GM12878 (cell line): ENCODE results near the gene MB. TPM values are rescaled to one million over a fixed set of nuclear protein-coding genes. Genes with fewer than 3 reads are reported as not detected.

Experiments
- ATAC-seq: fragments of 200-7000 bp; cut with Tn5 transposase; 3 replicates; pipeline ENCODE4 v1.9.1; 2020; ENCODE audit warnings: mild to moderate bottlenecking, moderate library complexity
- BruUV-seq: library from RNA; stranded (reverse); fragments of 400-500 nt; replicated peaks from 2 replicates; lab custom pipeline; 2021; lab: Mats Ljungman, UMichigan
- CTCF ChIA-PET: fragments of 300-600 bp; sonication (Branson Sonifier 250); formaldehyde crosslinking; extraction: SDS; loops from one replicate; lab custom pipeline; 2021; ENCODE audit warnings: inconsistent platforms; lab: Yijun Ruan, JAX
- POLR2A ChIA-PET: fragments of 350-600 bp; formaldehyde crosslinking; extraction: SDS; loops from one replicate; lab custom pipeline; 2021; ENCODE audit warnings: inconsistent platforms; lab: Charles Lee
- RAD21 ChIA-PET: fragments of 300-600 bp; sonication (Branson Sonifier 250); formaldehyde crosslinking; loops from one replicate; lab custom pipeline; 2023; ENCODE audit warnings: antibody characterized with exemption; ENCODE audit not compliant: unreplicated experiment; lab: Charles Lee
- SMC1A ChIA-PET: fragments of 300-600 bp; sonication (Branson Sonifier 250); formaldehyde crosslinking; loops from one replicate; lab custom pipeline; 2023; ENCODE audit not compliant: unreplicated experiment, uncharacterized antibody; lab: Charles Lee
- DNase-seq: peaks from one replicate; pipeline ENCODE4 v3.0.0-alpha.2; 2011; ENCODE audit warnings: low read depth, low spot score
- FAIRE-seq: peaks from 3 replicates; lab custom pipeline; 2011; peaks lifted over from hg19 to GRCh38; lab: Jason Lieb, UNC
- H2AFZ ChIP-seq: 2 replicates; pipeline ENCODE4 v1.6.0; 2011; ENCODE audit warnings: low read depth, low read length, control low read depth; ENCODE audit not compliant: control insufficient read depth
- H3K27ac ChIP-seq: 2 replicates; pipeline ENCODE4 v1.5.1; 2011; ENCODE audit warnings: control low read depth; ENCODE audit not compliant: control insufficient read depth, insufficient read depth
- H3K27me3 ChIP-seq, 2 experiments: replicated peaks in 1 of 2; 2 replicates each; pipeline versions ENCODE4 v1.6.0 to v1.6.1; 2011; ENCODE audit warnings: low read length in 1 of 2; ENCODE audit not compliant: control insufficient read depth in 2 of 2, insufficient read depth in 2 of 2
- H3K36me3 ChIP-seq, 2 experiments: 2 replicates each; pipeline ENCODE4 v1.5.1; 2011; ENCODE audit warnings: low read length in 1 of 2; ENCODE audit not compliant: control insufficient read depth in 2 of 2, insufficient read depth in 2 of 2
- H3K4me1 ChIP-seq: 2 replicates; pipeline ENCODE4 v1.6.1; 2011; ENCODE audit warnings: mild to moderate bottlenecking, low read length, moderate library complexity, mixed read lengths; ENCODE audit not compliant: control insufficient read depth, insufficient read depth
- H3K4me2 ChIP-seq: 2 replicates; pipeline ENCODE4 v1.6.0; 2011; ENCODE audit warnings: control low read depth; ENCODE audit not compliant: control insufficient read depth, insufficient read depth
- H3K4me3 ChIP-seq: fragments of 200-600 bp; sonication (generic); 2 replicates; pipeline ENCODE4 v1.5.1; 2016
- H3K79me2 ChIP-seq: 2 replicates; pipeline ENCODE4 v1.6.0; 2011; ENCODE audit warnings: low read length; ENCODE audit not compliant: control insufficient read depth, insufficient read depth
- H3K9ac ChIP-seq: 2 replicates; pipeline ENCODE4 v1.8.0; 2011; ENCODE audit warnings: low read length, control low read depth, mixed read lengths; ENCODE audit not compliant: control insufficient read depth, insufficient read depth
- H3K9me3 ChIP-seq: replicated peaks from 3 replicates; pipeline ENCODE4 v1.5.1; 2011; ENCODE audit warnings: mild to moderate bottlenecking, low read length; ENCODE audit not compliant: control insufficient read depth, insufficient read depth
- H4K20me1 ChIP-seq: 2 replicates; pipeline ENCODE4 v1.6.0; 2011; ENCODE audit not compliant: control insufficient read depth, insufficient read depth
- BCLAF1 ChIP-seq: fragments of 450-650 bp; IDR thresholded peaks from 2 replicates; pipeline ENCODE4 v1.6.1; 2017; ENCODE audit warnings: antibody characterized with exemption, mild to moderate bottlenecking, moderate library complexity
- EGR1 ChIP-seq, 2 experiments: IDR thresholded peaks; 1 replicate in 1 of 2; 2 replicates in 1 of 2; pipeline ENCODE4 v1.6.1; 2011 to 2012; ENCODE audit warnings: low read depth in 2 of 2, low read length in 2 of 2, borderline replicate concordance in 1 of 2, mild to moderate bottlenecking in 1 of 2, moderate library complexity in 1 of 2
- ETV6 ChIP-seq, 2 experiments: fragments of 450-650 bp in 1 of 2; IDR thresholded peaks in 1 of 2; conservative IDR thresholded peaks in 1 of 2; 2 replicates each; pipeline ENCODE4 v1.6.1; 2014; ENCODE audit warnings: antibody characterized with exemption in 1 of 2, borderline replicate concordance in 1 of 2, low read depth in 1 of 2, mild to moderate bottlenecking in 1 of 2, moderate library complexity in 1 of 2
- GABPA ChIP-seq: IDR thresholded peaks from 2 replicates; pipeline ENCODE4 v1.6.1; 2014; ENCODE audit warnings: antibody characterized with exemption, low read depth, mild to moderate bottlenecking, inconsistent platforms
- MYC ChIP-seq: IDR thresholded peaks from 2 replicates; pipeline ENCODE4 v1.6.1; 2011; ENCODE audit warnings: mild to moderate bottlenecking, low read length, moderate library complexity, inconsistent platforms; ENCODE audit not compliant: insufficient read depth, insufficient replicate concordance, insufficient read length, severe bottlenecking
- PBX3 ChIP-seq: IDR thresholded peaks from 2 replicates; pipeline ENCODE4 v1.6.1; 2011; ENCODE audit warnings: mild to moderate bottlenecking, low read depth, low read length, moderate library complexity; ENCODE audit not compliant: insufficient replicate concordance
- SMC3 ChIP-seq: IDR thresholded peaks from 2 replicates; pipeline ENCODE4 v1.6.1; 2011; ENCODE audit warnings: low read length, improper control_type of control experiment, borderline replicate concordance
- WGBS: methylation state at CpG from one replicate; pipeline ENCODE4 v1.1.6; 2016; ENCODE audit warnings: low lambda C conversion rate; ENCODE audit not compliant: insufficient replicate concordance, insufficient coverage; ENCODE audit errors: missing lambda C conversion rate; 5-methylcytosine and 5-hydroxymethylcytosine counted together
- in situ Hi-C: fragments of 300-500 bp; cut with MboI; formaldehyde crosslinking; loops from 9 replicates; pipeline ENCODE4 v1.14.3; 2018; ENCODE audit warnings: mixed read lengths
- intact Hi-C: fragments of 100-400 bp; cut with micrococcal nuclease; formaldehyde crosslinking; loops from one replicate; pipeline ENCODE4 v1.14.2; 2022; ENCODE audit not compliant: unreplicated experiment
- polyA plus RNA-seq, 11 experiments: library from polyadenylated mRNA; depleted of rRNA in 4 of 11; unstranded in 6 of 11; stranded (reverse) in 5 of 11; fragments of >200 nt; fragmentation: Nextera tagmentation in 4 of 11; fragmentation: Illumina TruSeq in 1 of 11; extraction: Ambion mirVana in 4 of 11; extraction: Trizol in 1 of 11; gene quantifications; 1 replicate in 1 of 11; 2 replicates in 10 of 11; pipeline versions ENCODE4 v1.2.1 to v1.2.3, GENCODE V29; 2011 to 2016; ENCODE audit warnings: inconsistent platforms in 2 of 11, missing spikeins in 2 of 11, low read depth in 1 of 11
- total RNA-seq, 4 experiments: library from RNA; depleted of rRNA in 3 of 4; stranded (reverse); fragments of >200 nt in 3 of 4; fragmentation: Illumina TruSeq in 1 of 4; extraction: Trizol in 1 of 4; gene quantifications; 2 replicates each; pipeline versions ENCODE4 v1.2.1 to v1.2.3, GENCODE V29; 2013 to 2021

The MB gene
- total and polyA plus RNA-seq, 10 of the 15 experiments (the other 5 are each of a cell fraction or from before 2014, with no cell fraction given) = 0.09 to 0.41 (median 0.23) TPM; not detected in 3

- FAIRE-seq (no peak), DNase-seq (no peak), ATAC-seq (no peak)
- 28% methylated on average over 13 of the region's 13 CpGs for WGBS
- ChIA-PET CTCF (no interaction called here), SMC1A (no interaction called here), RAD21 (no interaction called here), POLR2A (no interaction called here)
- Histone ChIP-seq H3K4me3 (no peak overlapping the region), H3K79me2 (no peaks in the 10 kb centered on the region), H3K36me3 (no peaks in the 10 kb centered on the region), H3K27ac (no peak overlapping the region), H3K4me2 (no peak overlapping the region), H3K9ac (no peak overlapping the region), H4K20me1 (no peaks in the 10 kb centered on the region), H3K27me3 (peaks cover 0 to 2% of the 10 kb centered on the region in 2 experiments; a peak in 3 of 4 replicates), H3K9me3 (no peaks in the 10 kb centered on the region), H2AFZ (no peak overlapping the region), H3K4me1 (no peaks in the 10 kb centered on the region)
- TF ChIP-seq GABPA = no peak
- no TSS peak for BruUV-seq
- in situ Hi-C loops (no loop called here), intact Hi-C loops (no loop called here)
Observed at GRCh38 chr22:35569916-35570315, 47.2 kb downstream of the MB start.

GRCh38 chr22:35568751-35569739 is 48.1 kb downstream of the MB start:
- ChIA-PET CTCF (interaction anchor here (1.2 kb wide), 1 partner anchor 14 kb away, joined by 3 read pairs; no protein-coding TSS in a partner anchor), RAD21 (no interaction called here)
- H3K4me2 ChIP-seq = no peak overlapping the region
- TF ChIP-seq PBX3 (no peak), SMC3 (no peak), EGR1 (IDR thresholded peaks at IDR 0.05; ENCODE audit: borderline replicate concordance in 1 of 2, low read depth in 2 of 2, low read length in 2 of 2) (no peak), ETV6 (conservative IDR thresholded peaks at IDR 0.05 in 1 of 2, IDR thresholded peaks at IDR 0.05 in 1 of 2; ENCODE audit: borderline replicate concordance in 1 of 2, low read depth in 1 of 2) (no peak), BCLAF1 (no peak), MYC (no peak)

More at GRCh38 chr22:35568751-35569739, 48.1 kb downstream of the MB start:
- Histone ChIP-seq H4K20me1 (no peaks in the 10 kb centered on the region), H3K36me3 (no peaks in the 10 kb centered on the region), H3K4me1 (no peaks in the 10 kb centered on the region), H3K27ac (no peak overlapping the region), H3K9ac (no peak overlapping the region), H3K27me3 (peaks cover 0 to 2% of the 10 kb centered on the region in 2 experiments; a peak in 3 of 4 replicates), H3K4me3 (no peak overlapping the region), H2AFZ (no peak overlapping the region), H3K9me3 (no peaks in the 10 kb centered on the region), H3K79me2 (no peaks in the 10 kb centered on the region)
- in situ Hi-C loops = no loop called here
- WGBS = 32% methylated on average over 17 of the region's 17 CpGs
- DNase-seq (no peak), FAIRE-seq (no peak), ATAC-seq (no peak)
- ChIA-PET SMC1A (interaction anchor here (1.2 kb wide), 1 partner anchor 8 kb away, joined by 3 read pairs; no protein-coding TSS in a partner anchor), POLR2A (no interaction called here)
- intact Hi-C loops = no loop called here
- no TSS peak for BruUV-seq
